HG03060 (cell line): ENCODE results near the gene PHLPP2.
"Not testable (repeated sequence)": the region's sequence is repeated elsewhere in the genome, so short reads cannot be mapped to it uniquely, and the experiment has no call there.

Source experiments
- ATAC-seq: cut with Tn5 transposase; IDR thresholded peaks from one replicate; pipeline ENCODE4 v1.9.1; 2021; ENCODE audit warnings: low read depth, moderate number of reproducible peaks; ENCODE audit not compliant: unreplicated experiment

The PHLPP2 gene

GRCh38 chr16:71721066-71721740, 3.3 kb downstream of the PHLPP2 start:
- no peak for ATAC-seq

DNA sequence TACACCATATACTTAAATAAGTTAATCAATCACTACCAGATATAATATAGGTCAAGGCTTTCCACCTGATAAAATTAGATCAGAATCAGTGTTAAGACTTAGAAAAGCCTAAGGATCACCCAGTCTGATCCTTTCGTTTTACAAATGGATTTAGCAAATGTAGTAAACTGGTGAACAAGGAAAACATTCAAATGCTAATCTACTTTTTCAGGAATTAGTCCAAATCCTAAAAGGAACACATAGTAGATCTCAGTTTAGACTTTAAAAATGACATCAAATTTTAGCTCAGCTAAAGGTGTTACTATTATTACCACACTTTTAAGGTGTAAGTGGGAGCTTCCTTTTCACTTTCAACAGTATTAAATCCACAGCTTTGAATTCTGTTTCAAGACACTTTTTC, 12.0 kb downstream of the PHLPP2 start:
- ATAC-seq, result no peak

- no peak for ATAC-seq
Observed at GRCh38 chr16:71711789-71712188, 12.7 kb downstream of the PHLPP2 start.

- ATAC-seq, result no peak
Observed at GRCh38 chr16:71709229-71709781, 15.2 kb downstream of the PHLPP2 start.

DNA sequence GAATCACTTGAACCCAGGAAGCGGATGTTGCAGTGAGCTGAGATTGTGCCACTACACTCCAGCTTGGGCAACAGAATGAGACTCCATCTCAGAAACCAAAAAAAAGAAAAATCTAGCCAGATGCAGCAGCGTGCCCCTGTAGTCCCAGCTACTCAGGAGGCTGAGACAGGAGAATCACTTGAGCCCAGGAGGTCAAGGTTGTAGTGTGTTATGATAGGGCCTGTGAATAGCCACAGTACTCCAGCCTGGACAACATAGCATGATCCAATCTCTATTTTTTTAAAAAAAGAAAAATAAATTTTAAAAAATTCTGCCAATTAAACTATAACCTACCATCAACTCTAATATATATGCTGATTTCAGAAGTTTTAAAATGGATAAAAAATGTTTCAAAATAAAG, 15.8 kb downstream of the PHLPP2 start:
- ATAC-seq, result no peak

DNA sequence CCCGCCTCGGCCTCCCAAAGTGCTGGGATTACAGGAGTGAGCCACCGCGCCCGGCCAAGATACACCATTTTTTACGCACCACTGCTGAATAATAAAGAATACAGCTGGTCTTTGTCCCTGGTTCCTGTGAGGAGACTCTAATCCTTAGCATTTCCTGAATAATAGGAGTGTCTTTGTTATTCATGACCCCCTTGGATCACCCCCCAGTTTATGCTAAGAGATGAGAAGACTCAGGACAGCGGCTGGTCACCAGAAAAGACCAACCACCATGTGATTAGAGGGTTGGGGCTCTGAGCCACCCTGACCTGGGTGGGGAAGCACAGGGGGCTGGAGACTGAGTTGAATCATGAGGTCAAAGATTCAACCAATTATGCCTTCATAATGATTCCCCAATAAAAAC, 17.3 kb downstream of the PHLPP2 start:
- ATAC-seq, result no peak

GRCh38 chr16:71706046-71706445, 18.5 kb downstream of the PHLPP2 start:
- ATAC-seq, result no peak

- no peak for ATAC-seq
Observed at GRCh38 chr16:71703333-71703732, 21.2 kb downstream of the PHLPP2 start.

- ATAC-seq, result no peak
Observed at GRCh38 chr16:71700831-71701230, 23.7 kb downstream of the PHLPP2 start.

GRCh38 chr16:71698491-71698890, 26.0 kb downstream of the PHLPP2 start:
- ATAC-seq, result no peak

DNA sequence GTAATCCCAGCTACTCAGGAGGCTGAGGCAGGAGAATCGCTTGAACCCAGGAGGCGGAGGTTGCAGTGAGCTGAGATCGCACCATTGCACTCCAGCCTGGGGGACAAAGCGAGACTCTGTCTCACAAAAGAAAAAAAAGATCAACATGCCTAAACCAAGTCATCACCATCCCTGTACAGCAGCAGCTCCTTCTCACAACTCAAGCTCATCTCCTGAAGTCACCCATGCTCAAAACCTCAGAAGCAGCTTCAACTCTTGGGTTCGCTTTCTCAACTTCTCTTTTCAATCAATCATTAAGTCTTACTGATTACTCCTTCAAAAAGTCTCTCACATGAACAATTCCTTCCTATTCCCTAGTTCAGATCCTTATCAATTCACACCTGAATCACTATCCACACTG, 31.3 kb downstream of the PHLPP2 start:
- no peak for ATAC-seq

- no peak for ATAC-seq
Observed at GRCh38 chr16:71689901-71690300, 34.6 kb downstream of the PHLPP2 start.

GRCh38 chr16:71687861-71688260, 36.6 kb downstream of the PHLPP2 start:
- ATAC-seq, result no peak

GRCh38 chr16:71684280-71684679, 40.2 kb downstream of the PHLPP2 start:
- ATAC-seq, result not testable (repeated sequence)

DNA sequence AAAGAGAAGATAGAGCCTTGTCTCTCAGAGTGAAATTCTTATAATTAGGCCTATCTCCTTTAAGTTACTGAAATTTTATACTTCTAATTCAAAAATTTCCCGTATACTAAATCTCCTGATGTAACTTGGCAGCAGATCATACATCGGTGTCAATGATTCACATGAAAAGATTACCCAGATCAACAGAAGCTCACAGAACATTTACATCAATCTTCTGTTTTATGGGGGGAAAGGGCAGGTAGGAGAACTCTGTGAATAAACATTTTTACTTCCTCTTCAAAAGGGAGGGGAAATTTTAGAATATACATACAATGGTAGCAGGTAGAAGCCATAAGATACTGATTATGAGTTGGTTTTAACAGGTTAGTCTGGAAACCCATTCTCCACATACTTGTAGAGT, 43.1 kb downstream of the PHLPP2 start:
- no peak for ATAC-seq

DNA sequence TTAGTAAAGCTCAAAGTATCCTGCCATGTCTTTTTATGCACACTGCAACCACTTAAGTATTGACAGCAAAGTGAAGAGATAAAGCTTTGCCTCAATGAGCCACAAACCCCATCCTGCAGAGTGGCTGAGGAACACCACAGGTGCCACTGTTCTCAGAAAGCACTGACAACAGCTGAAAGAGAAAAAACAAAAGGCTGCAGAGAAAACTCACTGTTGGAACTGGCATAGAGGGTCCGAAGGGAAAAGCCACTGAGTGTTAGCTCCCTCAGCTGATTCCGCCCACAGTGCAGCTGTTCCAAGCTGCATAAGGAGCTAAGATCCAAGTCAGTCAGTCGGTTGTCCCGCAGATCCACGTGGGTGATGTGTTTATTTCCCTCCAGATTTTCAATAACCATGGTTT, 48.3 kb downstream of the PHLPP2 start:
- no peak for ATAC-seq

DNA sequence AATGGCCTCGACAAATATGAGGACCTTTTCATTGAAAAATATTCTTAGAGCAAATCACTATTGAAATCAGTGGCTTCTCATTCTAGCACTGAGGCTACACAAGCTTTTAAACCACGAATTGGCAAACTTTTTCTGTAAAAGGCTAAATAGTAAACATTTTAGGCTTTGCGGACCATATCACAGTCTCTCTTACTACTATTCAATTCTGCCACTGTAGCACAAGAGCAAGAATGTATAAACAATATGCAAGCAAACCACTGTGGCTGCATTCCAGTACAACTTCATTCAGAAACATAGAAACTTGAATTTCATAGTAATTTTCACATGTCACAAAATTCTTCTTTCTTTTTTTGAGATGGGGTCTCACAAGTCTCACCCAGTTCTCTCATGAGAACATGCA, 49.1 kb downstream of the PHLPP2 start:
- no peak for ATAC-seq

GRCh38 chr16:71674229-71674628, 50.3 kb downstream of the PHLPP2 start:
- no peak for ATAC-seq

- no peak for ATAC-seq
Observed at GRCh38 chr16:71673582-71673973, 50.9 kb downstream of the PHLPP2 start.

DNA sequence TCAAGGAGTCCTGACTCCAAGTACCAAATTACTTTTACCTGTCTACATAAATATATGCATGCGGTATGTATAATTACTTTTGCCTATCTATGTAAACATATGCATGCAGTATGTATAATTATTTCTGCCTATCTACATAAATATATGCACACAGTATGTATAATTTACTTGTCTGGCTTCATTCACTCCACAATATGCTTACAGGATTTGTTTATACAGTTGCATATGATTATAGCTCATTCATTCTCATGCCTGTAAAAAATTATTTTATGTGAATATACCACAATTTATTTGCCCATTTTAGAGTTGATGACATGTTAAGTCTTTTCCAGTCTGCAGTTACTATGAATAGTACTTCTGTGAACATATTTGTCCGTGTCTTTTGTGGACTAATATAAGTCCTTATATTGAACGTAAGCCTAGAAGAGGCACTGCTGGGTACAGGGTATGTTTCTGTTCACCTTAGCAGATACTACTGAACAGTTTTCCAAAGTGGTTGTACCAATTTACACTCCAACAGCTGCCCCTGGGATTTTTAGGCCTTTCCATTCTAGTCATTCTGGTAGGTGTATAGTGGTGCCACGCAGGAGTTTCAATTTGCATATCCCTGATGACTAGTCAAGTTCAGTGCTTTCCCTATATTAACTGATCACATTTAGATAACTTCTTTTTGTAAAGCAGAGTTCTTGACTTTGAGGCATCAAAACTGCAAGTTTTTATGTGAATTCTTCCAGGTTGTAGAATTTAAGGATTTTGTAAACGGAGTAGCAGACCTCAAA, 51.5 kb downstream of the PHLPP2 start:
- no peak for ATAC-seq

- ATAC-seq, result no peak
Observed at GRCh38 chr16:71672125-71672524, 52.4 kb downstream of the PHLPP2 start.

GRCh38 chr16:71671165-71671564, 53.3 kb downstream of the PHLPP2 start:
- no peak for ATAC-seq
